GM12891 (cell line): Measurements from ENCODE around the gene IGSF10.

ENCODE experiments used
- DNase-seq: peaks from one replicate; pipeline ENCODE4 v3.0.0; 2011; ENCODE audit warnings: low spot score; ENCODE audit not compliant: insufficient read length
- FAIRE-seq: peaks from 2 replicates; lab custom pipeline; 2011; peaks lifted over from hg19 to GRCh38; lab: Jason Lieb, UNC
- PAX5 ChIP-seq: IDR thresholded peaks from 2 replicates; pipeline ENCODE4 v1.6.1; 2011; ENCODE audit warnings: low read length, moderate library complexity, mild to moderate bottlenecking; ENCODE audit not compliant: insufficient read depth, severe bottlenecking
- POLR2A ChIP-seq: IDR thresholded peaks from 2 replicates; pipeline ENCODE4 v1.6.1; 2011; ENCODE audit warnings: low read depth, low read length, control low read depth
- POLR2AphosphoS5 ChIP-seq: IDR thresholded peaks from 2 replicates; pipeline ENCODE4 v1.6.1; 2011; ENCODE audit warnings: low read depth, low read length, control low read depth
- POU2F2 ChIP-seq: IDR thresholded peaks from 2 replicates; pipeline ENCODE4 v1.6.1; 2011; ENCODE audit warnings: low read depth, mild to moderate bottlenecking, control low read depth, low read length, moderate library complexity
- SPI1 ChIP-seq: IDR thresholded peaks from 2 replicates; pipeline ENCODE4 v1.6.1; 2011; ENCODE audit warnings: low read depth, low read length, control low read depth
- TAF1 ChIP-seq: IDR thresholded peaks from 2 replicates; pipeline ENCODE4 v1.6.1; 2011; ENCODE audit warnings: low read depth, low read length, control low read depth

IGSF10 gene

DNA sequence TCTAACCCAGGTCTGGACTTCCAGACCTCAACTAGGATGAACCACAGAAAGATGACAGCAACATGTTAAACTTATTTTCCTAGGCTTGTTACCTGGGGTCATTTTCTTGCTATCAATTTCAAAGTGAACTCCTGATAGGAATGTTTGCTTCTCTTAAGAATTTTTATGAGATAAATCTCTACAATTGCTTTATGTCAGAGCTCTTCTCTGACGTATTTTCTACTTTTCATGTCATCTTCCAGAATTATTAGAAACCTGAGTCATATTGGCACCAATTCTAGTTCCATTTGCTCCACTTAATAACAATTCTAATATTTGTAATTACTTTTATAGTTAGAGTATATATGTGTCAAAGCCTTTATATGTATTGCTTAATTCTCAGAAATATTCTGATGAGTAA lies 2.1 kb upstream of the IGSF10 start:
- no peak for FAIRE-seq
- no peak for TF ChIP-seq TAF1
- no peak for DNase-seq

DNA sequence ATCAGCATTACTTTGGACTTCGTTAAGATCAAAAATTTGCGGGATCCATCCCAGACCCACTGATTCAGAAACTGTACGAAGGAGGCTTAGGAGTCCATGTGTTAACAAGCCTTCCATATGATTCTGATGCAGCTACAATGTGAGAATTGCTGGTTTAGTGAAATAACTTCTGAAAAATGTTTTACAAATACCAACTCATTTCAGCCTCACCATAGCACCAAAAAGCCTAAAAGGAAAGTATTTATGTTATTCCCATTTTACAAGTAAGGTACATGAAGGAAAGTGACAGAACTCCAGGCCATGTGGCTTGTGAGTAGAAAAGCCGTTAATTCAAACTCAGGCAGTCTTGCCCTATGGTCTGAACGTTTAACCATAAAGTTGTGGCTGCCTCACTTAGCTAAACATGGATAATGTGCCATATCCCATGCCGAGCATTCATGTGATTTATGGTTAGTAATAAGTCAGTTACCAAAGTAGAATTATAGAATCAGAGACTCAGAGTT lies 1.5 kb upstream of the IGSF10 start:
- TF ChIP-seq POLR2AphosphoS5 = no peak
- DNase-seq = no peak
- FAIRE-seq = no peak

DNA sequence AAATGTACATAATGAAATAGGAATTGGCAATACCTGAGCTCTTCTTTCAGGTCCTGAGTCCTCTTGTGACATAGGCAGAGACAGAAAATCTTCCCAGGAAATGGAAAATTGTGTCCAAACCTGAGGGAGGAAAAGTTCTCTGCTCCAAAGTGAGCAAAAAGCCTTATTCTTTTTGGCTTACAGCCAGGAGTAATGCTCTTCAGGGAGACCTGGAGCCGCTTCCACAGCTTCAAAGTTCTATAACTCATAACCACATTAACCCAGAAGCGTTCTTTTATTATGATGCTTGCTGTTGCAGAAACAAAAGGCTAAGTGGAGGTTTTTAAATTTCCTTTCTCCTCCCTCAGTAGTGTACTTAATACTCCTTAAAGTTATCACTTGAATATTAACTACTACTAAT lies 633 bp downstream of the IGSF10 start:
- FAIRE-seq = no peak
- DNase-seq = no peak
- TF ChIP-seq POLR2AphosphoS5 = no peak
- TF ChIP-seq POU2F2 = no peak
- no peak for TF ChIP-seq PAX5
- no peak for TF ChIP-seq POLR2A
- no peak for TF ChIP-seq SPI1

DNA sequence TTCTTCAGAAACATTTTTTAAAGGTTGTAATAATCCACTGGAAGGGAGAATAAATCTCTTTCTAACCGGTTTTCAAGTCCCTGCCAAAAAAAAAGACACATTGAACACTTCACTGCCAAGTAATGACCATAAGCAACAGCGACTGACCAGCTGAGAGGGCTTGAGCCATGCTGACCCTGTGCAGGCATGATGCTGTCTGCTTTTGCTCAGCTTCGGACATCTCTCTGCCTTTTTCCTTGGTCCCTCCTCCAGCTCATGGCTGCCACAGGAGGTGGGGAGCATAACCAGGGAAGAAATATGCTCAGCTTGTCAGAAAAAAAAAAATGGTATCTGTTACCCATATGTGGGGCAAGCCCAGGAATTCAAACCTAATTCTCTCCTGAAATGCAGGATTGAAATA lies 1.5 kb downstream of the IGSF10 start:
- FAIRE-seq (no peak), DNase-seq (no peak)
- TF ChIP-seq POLR2A (no peak), PAX5 (no peak), SPI1 (no peak), TAF1 (no peak), POU2F2 (no peak), POLR2AphosphoS5 (no peak)

DNA sequence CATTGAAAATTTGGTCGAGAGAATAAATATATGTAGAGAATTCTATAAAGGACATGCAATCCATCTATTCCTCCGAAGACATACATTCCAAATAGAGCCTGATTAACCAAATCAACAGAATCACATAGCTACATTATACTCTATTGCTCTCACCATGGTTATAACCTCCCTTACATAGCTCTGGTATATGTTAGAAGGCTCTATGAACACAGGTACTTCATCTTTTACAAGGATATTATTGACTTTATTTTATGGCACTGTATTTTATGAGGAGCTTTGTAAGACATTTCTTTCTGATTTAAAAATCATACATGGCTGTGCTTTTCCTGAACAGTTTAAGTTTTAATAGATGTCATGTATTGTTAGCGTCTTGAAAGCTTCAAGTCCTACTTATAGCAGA lies 4.8 kb downstream of the IGSF10 start:
- DNase-seq = no peak
- FAIRE-seq = no peak
- TF ChIP-seq SPI1 = no peak
- TF ChIP-seq POLR2A = no peak
- TF ChIP-seq POU2F2 = no peak

DNA sequence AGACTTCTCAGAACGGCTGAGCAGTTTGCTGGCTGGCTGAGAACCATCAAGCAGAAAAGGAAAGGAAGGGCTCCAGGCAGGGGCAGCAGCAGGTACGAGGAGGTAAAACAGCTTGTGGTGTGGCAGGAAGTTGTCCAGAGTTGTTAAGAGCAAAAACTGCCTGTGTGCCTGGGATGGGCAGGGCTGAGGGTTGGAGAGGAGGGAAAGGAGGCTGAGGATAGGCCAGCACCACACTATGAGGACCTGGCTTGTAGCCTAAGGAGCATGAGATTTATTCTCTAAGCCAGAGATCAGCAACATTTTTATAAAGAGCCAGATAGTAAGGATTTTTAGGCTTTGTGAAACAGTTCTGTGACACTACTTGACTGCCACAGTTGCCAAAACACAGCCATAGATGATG lies 8.0 kb downstream of the IGSF10 start:
- no peak for TF ChIP-seq PAX5
- FAIRE-seq (no peak), DNase-seq (no peak)

DNA sequence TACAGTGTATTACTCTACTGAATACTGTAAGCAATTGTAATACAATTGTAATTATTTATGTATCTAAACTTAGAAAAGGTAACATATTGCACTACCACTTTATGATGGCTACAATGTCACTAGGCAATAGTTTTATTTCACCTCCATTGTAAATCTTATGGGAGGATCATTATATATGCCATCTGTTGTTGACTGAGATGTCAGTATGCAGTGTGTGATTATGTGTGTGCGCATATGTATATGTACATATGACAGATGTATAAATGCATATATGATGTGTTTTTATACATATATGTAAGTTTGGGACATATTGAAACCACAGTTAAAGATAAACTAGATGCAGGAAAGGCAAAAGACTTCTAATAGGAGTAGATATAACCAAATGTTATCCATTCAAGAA lies 8.5 kb downstream of the IGSF10 start:
- TF ChIP-seq POLR2AphosphoS5 (no peak), POLR2A (no peak), SPI1 (no peak)
- DNase-seq = no peak
- FAIRE-seq = no peak

DNA sequence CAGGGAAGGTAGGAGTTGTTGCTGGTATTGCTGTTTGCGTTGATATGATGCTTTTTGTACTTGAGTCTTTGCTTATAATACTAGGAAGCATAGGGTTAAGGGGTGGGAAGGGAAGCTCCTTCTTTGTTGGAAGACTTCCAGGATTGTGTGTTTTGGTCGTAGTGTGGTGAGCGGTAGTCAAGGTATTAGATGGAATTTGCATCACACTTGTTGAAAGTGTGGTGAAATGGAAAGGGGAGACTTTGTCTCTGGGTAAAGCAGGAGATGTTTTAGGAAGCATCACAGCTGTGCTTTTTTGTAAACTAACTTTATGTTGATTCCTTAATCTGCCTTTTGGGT lies 14.9 kb downstream of the IGSF10 start:
- no peak for FAIRE-seq
- no peak for DNase-seq
- TF ChIP-seq SPI1 = no peak
- no peak for TF ChIP-seq POU2F2
- no peak for TF ChIP-seq PAX5
- no peak for TF ChIP-seq TAF1
- no peak for TF ChIP-seq POLR2AphosphoS5
- no peak for TF ChIP-seq POLR2A

DNA sequence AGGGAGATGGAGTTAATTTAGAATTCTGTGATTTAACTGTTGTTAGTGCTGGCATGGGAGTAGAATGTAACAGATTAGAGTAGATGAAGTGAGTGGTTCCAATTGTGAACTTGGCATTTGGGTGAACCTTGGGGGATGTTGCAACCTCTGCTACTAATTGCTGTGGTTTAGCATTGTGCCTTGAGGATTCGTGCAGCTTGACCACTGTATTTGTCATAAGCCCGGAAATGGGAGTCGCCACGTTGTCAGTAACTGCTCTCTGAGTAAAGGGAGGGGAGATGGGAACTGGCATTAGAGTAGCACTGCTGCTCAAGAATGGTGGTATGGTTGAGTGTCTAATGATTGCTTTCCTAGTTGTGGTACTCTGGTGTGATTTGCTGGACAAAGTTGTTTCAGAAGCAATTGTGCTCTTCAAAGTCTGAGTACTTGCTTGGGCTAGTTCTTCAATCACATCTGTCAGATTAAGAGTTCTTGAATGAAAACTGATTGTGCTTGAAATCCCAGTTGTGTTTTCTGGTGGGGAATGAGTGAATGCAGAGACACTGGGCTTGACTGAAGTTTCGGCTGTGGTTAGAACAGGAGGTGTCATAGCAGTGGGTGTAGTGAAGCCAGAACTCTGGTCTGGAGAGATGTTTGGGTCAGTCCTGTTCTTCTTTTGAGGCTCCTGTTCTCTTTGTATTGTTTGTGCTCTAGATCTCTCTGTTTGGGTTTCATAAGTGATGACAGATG lies 15.4 kb downstream of the IGSF10 start:
- no peak for DNase-seq
- TF ChIP-seq POLR2AphosphoS5 = no peak
- TF ChIP-seq SPI1 = no peak

DNA sequence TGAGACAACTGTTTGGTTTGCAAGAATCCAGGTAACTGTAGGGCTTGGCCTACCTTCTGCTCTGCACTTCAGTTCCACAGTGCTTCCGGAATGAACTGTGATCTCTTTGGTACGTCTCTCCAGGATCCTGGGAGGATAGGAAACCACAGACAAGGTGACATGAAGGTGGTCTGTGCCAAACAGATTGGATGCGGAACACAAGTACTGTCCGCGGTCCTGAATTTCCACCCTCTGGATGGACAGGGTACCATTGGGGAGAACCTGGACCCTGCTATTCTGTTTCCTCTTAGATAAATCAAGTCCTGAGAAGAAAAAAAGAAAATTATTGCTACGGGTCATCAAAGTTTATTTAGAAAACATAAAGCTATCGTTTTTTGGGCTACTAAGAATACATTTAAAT lies 17.3 kb downstream of the IGSF10 start:
- DNase-seq = no peak
- TF ChIP-seq PAX5 (no peak), POLR2A (no peak), SPI1 (no peak), TAF1 (no peak), POLR2AphosphoS5 (no peak), POU2F2 (no peak)
- no peak for FAIRE-seq

More for the DNA sequence above, 15.4 kb downstream of the IGSF10 start:
- FAIRE-seq = no peak

DNA sequence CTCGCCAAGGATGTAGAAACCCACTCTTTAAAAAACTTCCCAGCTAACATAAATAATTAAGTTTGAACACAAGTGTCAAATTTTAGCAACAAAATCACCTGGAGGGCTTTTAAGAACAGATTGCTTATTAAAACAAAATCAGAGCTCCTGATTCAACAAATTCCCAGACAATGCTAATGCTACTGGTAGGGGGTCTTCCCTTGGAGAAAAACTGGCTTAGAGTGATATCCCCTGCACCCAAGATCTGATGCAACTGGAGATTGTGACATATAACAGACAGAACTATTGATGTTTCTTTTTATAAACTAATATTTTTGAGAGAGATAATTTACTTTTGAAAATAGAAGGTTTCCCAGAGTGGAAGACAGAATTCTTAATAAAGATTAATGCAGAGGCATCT lies 19.9 kb downstream of the IGSF10 start:
- no peak for TF ChIP-seq PAX5
- TF ChIP-seq POU2F2 = no peak
- TF ChIP-seq POLR2A = no peak
- TF ChIP-seq TAF1 = no peak
- TF ChIP-seq SPI1 = no peak
- no peak for TF ChIP-seq POLR2AphosphoS5
- no peak for FAIRE-seq
- DNase-seq = no peak
